HL-60 (cell line): ENCODE data around the gene UBAP2L.

Experiments used
- GABPA ChIP-seq: IDR thresholded peaks from 2 replicates; pipeline ENCODE4 v1.6.1; 2012; ENCODE audit warnings: low read depth
- POLR2AphosphoS5 ChIP-seq: IDR thresholded peaks from 2 replicates; pipeline ENCODE4 v1.6.1; 2012; ENCODE audit warnings: low read depth
- REST ChIP-seq: IDR thresholded peaks from 2 replicates; pipeline ENCODE4 v1.6.1; 2012; ENCODE audit warnings: low read depth; ENCODE audit not compliant: insufficient replicate concordance
- SPI1 ChIP-seq: IDR thresholded peaks from 2 replicates; pipeline ENCODE4 v1.6.1; 2012; ENCODE audit warnings: low read depth, mild to moderate bottlenecking, borderline replicate concordance
- TF ChIP-seq, protein P1 (sequence below): IDR thresholded peaks from one replicate; pipeline ENCODE4 v1.5.1; 2011; ENCODE audit warnings: low read length, control low read depth, inconsistent platforms; ENCODE audit not compliant: insufficient read depth

DNA sequence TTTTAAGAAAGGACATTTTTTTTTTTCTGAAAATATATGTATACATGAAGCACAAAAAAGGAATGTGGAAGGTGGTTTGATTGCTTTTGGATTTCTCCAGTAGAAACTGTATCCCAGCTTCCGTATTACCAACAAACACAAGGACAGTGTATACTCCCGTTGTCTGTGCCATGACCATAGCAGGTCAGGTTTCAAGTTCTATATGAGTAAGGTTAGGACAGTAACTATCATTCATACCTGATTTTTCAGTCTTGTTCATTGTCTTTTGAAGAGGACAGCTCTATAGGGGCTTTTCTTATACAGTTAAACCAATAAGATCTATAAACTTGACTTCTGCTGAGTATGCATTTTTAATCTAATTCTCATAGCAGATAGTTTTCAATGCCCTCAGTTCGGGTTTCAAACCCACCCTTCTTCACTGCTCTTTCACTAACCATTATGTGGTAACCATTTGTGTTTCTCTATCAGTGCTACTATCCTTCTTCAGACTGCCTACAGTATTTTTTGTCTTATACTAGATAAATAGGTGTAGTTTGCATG lies 19.6 kb downstream of the UBAP2L start:
- TF ChIP-seq, protein P1, sequence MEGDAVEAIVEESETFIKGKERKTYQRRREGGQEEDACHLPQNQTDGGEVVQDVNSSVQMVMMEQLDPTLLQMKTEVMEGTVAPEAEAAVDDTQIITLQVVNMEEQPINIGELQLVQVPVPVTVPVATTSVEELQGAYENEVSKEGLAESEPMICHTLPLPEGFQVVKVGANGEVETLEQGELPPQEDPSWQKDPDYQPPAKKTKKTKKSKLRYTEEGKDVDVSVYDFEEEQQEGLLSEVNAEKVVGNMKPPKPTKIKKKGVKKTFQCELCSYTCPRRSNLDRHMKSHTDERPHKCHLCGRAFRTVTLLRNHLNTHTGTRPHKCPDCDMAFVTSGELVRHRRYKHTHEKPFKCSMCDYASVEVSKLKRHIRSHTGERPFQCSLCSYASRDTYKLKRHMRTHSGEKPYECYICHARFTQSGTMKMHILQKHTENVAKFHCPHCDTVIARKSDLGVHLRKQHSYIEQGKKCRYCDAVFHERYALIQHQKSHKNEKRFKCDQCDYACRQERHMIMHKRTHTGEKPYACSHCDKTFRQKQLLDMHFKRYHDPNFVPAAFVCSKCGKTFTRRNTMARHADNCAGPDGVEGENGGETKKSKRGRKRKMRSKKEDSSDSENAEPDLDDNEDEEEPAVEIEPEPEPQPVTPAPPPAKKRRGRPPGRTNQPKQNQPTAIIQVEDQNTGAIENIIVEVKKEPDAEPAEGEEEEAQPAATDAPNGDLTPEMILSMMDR = no peak
- TF ChIP-seq POLR2AphosphoS5 = no peak
- no peak for TF ChIP-seq GABPA
- TF ChIP-seq SPI1 = no peak
- no peak for TF ChIP-seq REST
